Thoracic aorta (tissue), 2 donors: ENCODE data around the gene LBH. TPM values are rescaled to one million over a fixed set of nuclear protein-coding genes. Genes with fewer than 3 reads are reported as not detected.
A peak's percentile ranks its signal among the peaks of the same experiment; 100 is the strongest.

Experiments
- ATAC-seq: fragments of 150-250 bp; one replicate; pipeline ENCODE4 v1.8.0; 2017; ENCODE audit warnings: low read depth; ENCODE audit not compliant: insufficient number of reproducible peaks, low FRiP score
- DNase-seq: peaks from one replicate; pipeline ENCODE4 v3.0.0-alpha.2; 2020; ENCODE audit warnings: low spot score
- H3K27ac ChIP-seq, 2 donors: fragments of 200-600 bp; sonication (generic); 1 replicate in 1 of 2; 2 replicates in 1 of 2; pipeline ENCODE4 v1.5.1; 2016; ENCODE audit warnings: mild to moderate bottlenecking in 2 of 2, moderate library complexity in 2 of 2
- H3K27me3 ChIP-seq: fragments of 200-600 bp; sonication (generic); replicated peaks from 2 replicates; pipeline ENCODE4 v1.6.0; 2016; ENCODE audit warnings: mild to moderate bottlenecking; ENCODE audit not compliant: insufficient read depth
- H3K36me3 ChIP-seq: fragments of 200-600 bp; sonication (generic); one replicate; pipeline ENCODE4 v1.5.1; 2016
- H3K4me1 ChIP-seq, 2 donors: fragments of 200-600 bp; sonication (generic); 1 replicate in 1 of 2; 2 replicates in 1 of 2; pipeline versions ENCODE4 v1.5.1 to v1.6.0; 2016; ENCODE audit warnings: low read depth in 2 of 2, mild to moderate bottlenecking in 1 of 2; ENCODE audit not compliant: control insufficient read depth in 1 of 2
- H3K4me3 ChIP-seq: fragments of 200-600 bp; sonication (generic); 2 replicates; pipeline ENCODE4 v1.5.1; 2016; ENCODE audit warnings: mild to moderate bottlenecking
- H3K9me3 ChIP-seq: fragments of 200-600 bp; sonication (generic); 2 replicates; pipeline ENCODE4 v1.5.1; 2016
- total RNA-seq, 2 donors: library from RNA; depleted of rRNA; stranded (reverse); fragments of >200 nt; gene quantifications; one replicate each; pipeline versions ENCODE4 v1.1.0 to v1.2.3, GENCODE V29; 2016
- TF ChIP-seq, protein P1 (sequence below): fragments of 200-600 bp; sonication (generic); IDR thresholded peaks from one replicate; pipeline ENCODE4 v1.5.1; 2019; ENCODE audit warnings: antibody characterized with exemption

LBH gene
- total RNA-seq, 2 donors from 2014 or later = 121 to 210 TPM

- Histone ChIP-seq H3K9me3 (no peaks in the 10 kb centered on the region), H3K27ac (no peak overlapping the region), H3K4me1 (no peaks in the 10 kb centered on the region), H3K27me3 (no peaks in the 10 kb centered on the region), H3K36me3 (no peaks in the 10 kb centered on the region), H3K4me3 (no peak overlapping the region)
- TF ChIP-seq, protein P1, sequence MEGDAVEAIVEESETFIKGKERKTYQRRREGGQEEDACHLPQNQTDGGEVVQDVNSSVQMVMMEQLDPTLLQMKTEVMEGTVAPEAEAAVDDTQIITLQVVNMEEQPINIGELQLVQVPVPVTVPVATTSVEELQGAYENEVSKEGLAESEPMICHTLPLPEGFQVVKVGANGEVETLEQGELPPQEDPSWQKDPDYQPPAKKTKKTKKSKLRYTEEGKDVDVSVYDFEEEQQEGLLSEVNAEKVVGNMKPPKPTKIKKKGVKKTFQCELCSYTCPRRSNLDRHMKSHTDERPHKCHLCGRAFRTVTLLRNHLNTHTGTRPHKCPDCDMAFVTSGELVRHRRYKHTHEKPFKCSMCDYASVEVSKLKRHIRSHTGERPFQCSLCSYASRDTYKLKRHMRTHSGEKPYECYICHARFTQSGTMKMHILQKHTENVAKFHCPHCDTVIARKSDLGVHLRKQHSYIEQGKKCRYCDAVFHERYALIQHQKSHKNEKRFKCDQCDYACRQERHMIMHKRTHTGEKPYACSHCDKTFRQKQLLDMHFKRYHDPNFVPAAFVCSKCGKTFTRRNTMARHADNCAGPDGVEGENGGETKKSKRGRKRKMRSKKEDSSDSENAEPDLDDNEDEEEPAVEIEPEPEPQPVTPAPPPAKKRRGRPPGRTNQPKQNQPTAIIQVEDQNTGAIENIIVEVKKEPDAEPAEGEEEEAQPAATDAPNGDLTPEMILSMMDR = no peak
- DNase-seq = no peak
- no peak for ATAC-seq
These were observed 36.3 kb upstream of the LBH start for GRCh38 chr2:30195016-30195415.

- Histone ChIP-seq H3K27me3 (no peaks in the 10 kb centered on the region), H3K9me3 (no peaks in the 10 kb centered on the region), H3K4me1 (peaks cover 6 to 8% of the 10 kb centered on the region in 2 donors), H3K36me3 (no peaks in the 10 kb centered on the region), H3K4me3 (no peak overlapping the region), H3K27ac (no peak overlapping the region)
- TF ChIP-seq, protein P1 = no peak
- no peak for DNase-seq
- no peak for ATAC-seq
These were observed 33.7 kb upstream of the LBH start for GRCh38 chr2:30197570-30198192.

DNA sequence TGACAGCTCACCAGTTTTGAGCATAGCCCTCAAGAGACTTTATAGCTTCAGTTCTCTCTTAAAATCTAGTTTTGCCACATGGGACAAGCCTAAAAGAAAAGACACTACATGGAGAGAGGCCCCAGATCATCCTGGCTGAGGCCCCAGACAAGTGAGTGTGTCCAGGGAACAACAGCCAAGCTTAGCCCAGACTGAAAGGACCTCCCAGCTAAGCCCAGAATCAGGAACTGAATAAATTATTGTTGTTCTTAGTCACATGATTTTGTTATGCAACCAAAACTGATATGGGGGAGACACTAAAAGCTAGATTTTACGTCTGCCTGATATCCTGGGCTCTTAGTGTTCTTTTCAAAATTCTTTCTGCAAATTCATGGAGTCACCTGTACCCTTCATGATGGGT, 29.3 kb upstream of the LBH start:
- DNase-seq = no peak
- H3K27ac ChIP-seq = peak overlapping the region in 1 of 2 donors; percentile 37

DNA sequence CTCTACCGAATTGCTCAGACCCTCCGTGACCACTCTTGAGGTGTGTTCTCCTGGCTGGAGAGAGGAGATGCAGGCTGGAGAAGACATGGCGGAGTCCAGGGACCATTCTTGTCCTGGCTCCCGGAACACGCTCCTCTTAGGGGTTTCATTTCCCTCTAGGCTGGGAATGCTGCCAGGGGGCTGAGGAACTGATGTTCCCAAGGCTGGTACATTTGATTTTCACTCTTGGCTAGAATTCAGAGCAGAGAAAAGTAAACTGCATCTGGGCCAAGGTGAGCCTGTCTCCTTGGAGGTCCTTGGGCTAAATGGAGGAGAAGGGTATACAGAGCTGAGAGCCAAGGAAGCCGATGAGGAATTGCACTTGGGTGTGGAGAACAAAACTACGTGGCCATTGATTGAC, 28.2 kb upstream of the LBH start:
- H3K4me3 ChIP-seq = no peak overlapping the region
- no peaks in the 10 kb centered on the region for H3K9me3 ChIP-seq
- DNase-seq (no peak), ATAC-seq (no peak)
- H3K27me3 ChIP-seq = no peaks in the 10 kb centered on the region
- no peak overlapping the region for H3K27ac ChIP-seq
- peaks cover 6 to 15% of the 10 kb centered on the region in 2 donors for H3K4me1 ChIP-seq
- H3K36me3 ChIP-seq = no peaks in the 10 kb centered on the region
- TF ChIP-seq, protein P1 = no peak

More for the DNA sequence above, 29.3 kb upstream of the LBH start:
- Histone ChIP-seq H3K9me3 (no peaks in the 10 kb centered on the region), H3K4me1 (peaks cover 6 to 15% of the 10 kb centered on the region in 2 donors), H3K27me3 (no peaks in the 10 kb centered on the region), H3K4me3 (no peak overlapping the region), H3K36me3 (no peaks in the 10 kb centered on the region)
- TF ChIP-seq, protein P1 = no peak
- no peak for ATAC-seq

- H3K27ac ChIP-seq = no peak overlapping the region
- no peak for ATAC-seq
These were observed 27.1 kb upstream of the LBH start for GRCh38 chr2:30204281-30204680.

More at GRCh38 chr2:30204281-30204680, 27.1 kb upstream of the LBH start:
- Histone ChIP-seq H3K4me1 (peaks cover 6 to 15% of the 10 kb centered on the region in 2 donors), H3K36me3 (no peaks in the 10 kb centered on the region), H3K9me3 (no peaks in the 10 kb centered on the region), H3K4me3 (no peak overlapping the region), H3K27me3 (no peaks in the 10 kb centered on the region)
- TF ChIP-seq, protein P1 = no peak
- DNase-seq = no peak
